ENCODE measurements around the gene FIGN. TPM values are rescaled to one million over a fixed set of nuclear protein-coding genes. Genes with fewer than 3 reads are reported as not detected.

The FIGN gene
- total and polyA plus RNA-seq, 2 of the 8 experiments (the other 6 are each of a cell fraction or from before 2014, with no cell fraction given) = 5.0 to 22.8 TPM

GRCh38 chr2:163713534-163714311, 22.1 kb downstream of the FIGN start:
- H3K23ac ChIP-seq (ENCODE audit: insufficient read length) = no peak overlapping the region
- no peaks in the 10 kb centered on the region for H3K27me3 ChIP-seq (replicated peaks in 1 of 4; ENCODE audit: control insufficient read depth in 3 of 4, extremely low read depth in 1 of 4, insufficient read depth in 3 of 4, low read length in 3 of 4)
- no peak overlapping the region for H4K8ac ChIP-seq (ENCODE audit: extremely low read depth, insufficient read depth, low read length)
- no peak overlapping the region for H3K4me3 ChIP-seq (ENCODE audit: extremely low read depth in 1 of 4, insufficient read depth in 2 of 4, low read depth in 3 of 4, low read length in 4 of 4)
- no peak overlapping the region for H4K91ac ChIP-seq (replicated peaks; ENCODE audit: insufficient read length, low read length)
- H2AK5ac ChIP-seq (ENCODE audit: low read depth, low read length) = no peak overlapping the region
- H2AFZ ChIP-seq (ENCODE audit: low read length) = no peak overlapping the region
- no peaks in the 10 kb centered on the region for H3K9me3 ChIP-seq (ENCODE audit: insufficient read depth in 2 of 2, low read depth in 1 of 2, low read length in 1 of 2)
- no peak overlapping the region for H2BK120ac ChIP-seq (replicated peaks; ENCODE audit: low read depth, low read length)
- H3K79me1 ChIP-seq (ENCODE audit: low read depth, low read length) = peaks cover 4% of the 10 kb centered on the region; the same call in 1 of the 2 replicates
- H3K9ac ChIP-seq (replicated peaks in 1 of 4; ENCODE audit: extremely low read depth in 1 of 4, low read depth in 3 of 4, low read length in 3 of 4) = peak overlapping the region in 1 of 4 experiments; percentile 14; a peak in 2 of 7 replicates
- H2BK12ac ChIP-seq (ENCODE audit: low read depth, low read length) = no peak overlapping the region
- no peak overlapping the region for H3K4me2 ChIP-seq (ENCODE audit: insufficient read depth in 1 of 2, low read depth in 2 of 2, low read length in 2 of 2)
- no peak overlapping the region for H2BK20ac ChIP-seq (ENCODE audit: low read length)
- no peak overlapping the region for H3K14ac ChIP-seq (ENCODE audit: insufficient read length)
- H3K56ac ChIP-seq (replicated peaks; ENCODE audit: insufficient read length, low read depth, low read length) = no peak overlapping the region
- no peaks in the 10 kb centered on the region for H3K23me2 ChIP-seq (ENCODE audit: low read depth, low read length)
- H4K5ac ChIP-seq (ENCODE audit: insufficient read length, low read depth, low read length) = no peak overlapping the region
- CTCF ChIA-PET (ENCODE audit: partially characterized antibody) = interaction anchor here (0.9 kb wide), 1 partner anchor 19 kb away, joined by 3 read pairs; no protein-coding TSS in a partner anchor
- H3K4ac ChIP-seq (replicated peaks; ENCODE audit: insufficient read length, low read depth, low read length) = no peak overlapping the region
- POLR2A ChIA-PET (ENCODE audit: partially characterized antibody) = interaction anchor here (0.6 to 0.9 kb wide), 2 partner anchors 22 to 136 kb away, joined by 3 read pairs; partner anchors contain the start of gene FIGN
- H2BK5ac ChIP-seq (ENCODE audit: low read depth, low read length) = no peak overlapping the region
- H3K18ac ChIP-seq (ENCODE audit: extremely low read depth, low read length) = no peak overlapping the region
- DNase-seq (ENCODE audit: low read depth in 1 of 2, low spot score in 2 of 2) (no peak), FAIRE-seq (no peak)
- H3K36me3 ChIP-seq (ENCODE audit: control insufficient read depth in 2 of 4, insufficient read depth in 4 of 4, low read length in 3 of 4) = no peaks in the 10 kb centered on the region
- peaks cover 0 to 75% of the 10 kb centered on the region in 2 experiments; a peak in 3 of 4 replicates for H3K79me2 ChIP-seq (ENCODE audit: control insufficient read depth in 1 of 2, insufficient read depth in 2 of 2, low read length in 2 of 2)
- 83% methylated on average over 7 of the region's 7 CpGs; no CpG with 5 or more reads in 1 of the 2 experiments for WGBS, 2 experiments (ENCODE audit: extremely low coverage in 1 of 2, insufficient coverage in 1 of 2, insufficient read length in 1 of 2, insufficient replicate concordance in 2 of 2, low coverage in 1 of 2, low lambda C conversion rate in 2 of 2, missing lambda C conversion rate in 1 of 2)
- H3K27ac ChIP-seq (ENCODE audit: low read depth, low read length) = no peak overlapping the region
- H2BK15ac ChIP-seq (ENCODE audit: low read length) = no peak overlapping the region
- H3K4me1 ChIP-seq (replicated peaks in 1 of 4; ENCODE audit: control insufficient read depth in 3 of 4, insufficient read depth in 4 of 4, low read length in 3 of 4) = peaks cover 0 to 9% (median 7%) of the 10 kb centered on the region in 4 experiments; a peak in 4 of 7 replicates
- H4K20me1 ChIP-seq (replicated peaks in 1 of 2; ENCODE audit: control insufficient read depth in 1 of 2, insufficient read depth in 2 of 2, low read length in 2 of 2) = peaks cover 8 to 10% of the 10 kb centered on the region in 2 experiments
- TF ChIP-seq BACH1 (IDR thresholded peaks at IDR 0.05; ENCODE audit: low read length) (no peak), SUZ12 (IDR thresholded peaks at IDR 0.05; ENCODE audit: low read length) (no peak), KDM4A (IDR thresholded peaks at IDR 0.05; ENCODE audit: low read depth, low read length, severe bottlenecking) (no peak), KDM1A (IDR thresholded peaks at IDR 0.05; ENCODE audit: borderline replicate concordance, low read length) (no peak), CTCF (IDR thresholded peaks at IDR 0.05; ENCODE audit: control extremely low read depth in 1 of 3, insufficient read depth in 1 of 3, low read depth in 1 of 3, low read length in 3 of 3) (no peak), RFX5 (IDR thresholded peaks at IDR 0.05; ENCODE audit: borderline replicate concordance, low read depth, low read length) (no peak), TEAD4 (IDR thresholded peaks at IDR 0.05; ENCODE audit: low read depth, low read length) (no peak), SIN3A (conservative IDR thresholded peaks at IDR 0.05 in 1 of 2, IDR thresholded peaks at IDR 0.05 in 1 of 2; ENCODE audit: low read depth in 1 of 2, low read length in 2 of 2) (no peak)

Measured in H1 (cell line).